ENCODE results near the gene FURIN. TPM values are rescaled to one million over a fixed set of nuclear protein-coding genes. Genes with fewer than 3 reads are reported as not detected.
A peak's percentile ranks its signal among the peaks of the same experiment; 100 is the strongest.

The FURIN gene
- polyA plus RNA-seq, 2 of the 4 experiments (the other 2 are of a cell fraction) = 16.8 to 33.3 TPM

GRCh38 chr15:90851114-90851513, 17.3 kb upstream of the FURIN start:
- TF ChIP-seq BHLHE40 (IDR thresholded peaks at IDR 0.05; ENCODE audit: low read depth, low read length) = no peak
- 84% methylated on average over 6 of the region's 6 CpGs for WGBS (ENCODE audit: missing lambda C conversion rate)
- no peaks in the 10 kb centered on the region for H3K9me3 ChIP-seq
- ATAC-seq (no peak), DNase-seq (ENCODE audit: low read depth in 1 of 2, low spot score in 1 of 2) (no peak), FAIRE-seq (no peak)
- no peak overlapping the region for H3K27ac ChIP-seq
- no peak overlapping the region for H3K4me2 ChIP-seq
- ChIA-PET POLR2A (no interaction called here), CTCF (interaction anchor here (0.9 to 1.9 kb wide), 4 partner anchors 8 to 81 kb away, joined by 3 to 8 read pairs (median 4); partner anchors contain the start of gene HDDC3)
- no peaks in the 10 kb centered on the region for H3K4me1 ChIP-seq
- no peak overlapping the region for H3K4me3 ChIP-seq

DNA sequence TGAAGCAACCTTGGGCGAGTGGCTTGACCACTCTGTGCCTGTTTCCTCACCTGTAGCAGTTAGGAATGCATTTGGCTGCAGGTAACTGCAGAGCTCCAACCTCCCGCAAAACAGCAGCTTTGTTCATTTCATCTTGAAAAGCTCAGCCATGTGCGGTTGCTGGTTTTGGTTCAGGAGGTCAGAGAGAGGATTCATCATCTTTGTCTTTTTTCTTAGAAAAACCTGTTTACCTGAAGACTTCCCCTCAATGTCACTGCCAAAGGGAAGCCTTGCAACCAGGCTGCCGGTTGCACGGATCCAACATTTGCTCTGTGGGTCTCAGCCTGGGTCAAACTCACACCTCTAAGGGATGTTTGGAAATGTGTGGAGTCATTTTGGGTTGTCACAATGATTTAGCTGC, 16.4 kb upstream of the FURIN start:
- CTCF ChIA-PET = interaction anchor here (0.6 to 1.5 kb wide), 7 partner anchors 9 to 204 kb away, joined by 3 to 6 read pairs (median 3); no protein-coding TSS in a partner anchor
- DNase-seq (ENCODE audit: low read depth in 1 of 2, low spot score in 1 of 2) (no peak), ATAC-seq (no peak; a peak in 1 of 6 replicates), FAIRE-seq (no peak)
- H3K4me1 ChIP-seq = no peaks in the 10 kb centered on the region
- H3K4me2 ChIP-seq = no peak overlapping the region
- 81% methylated on average over 5 of the region's 5 CpGs for WGBS (ENCODE audit: missing lambda C conversion rate)
- POLR2A ChIA-PET = no interaction called here
- no peak overlapping the region for H3K27ac ChIP-seq
- H3K9me3 ChIP-seq = no peaks in the 10 kb centered on the region
- no peak overlapping the region for H3K4me3 ChIP-seq
- TF ChIP-seq RCOR1 (IDR thresholded peaks at IDR 0.05; ENCODE audit: low read depth, low read length) (no peak), MAFK (IDR thresholded peaks at IDR 0.05; ENCODE audit: partially characterized antibody) (no peak), ELK1 (IDR thresholded peaks at IDR 0.05; ENCODE audit: low read depth, low read length) (no peak), ZSCAN20 (CRISPR knock-in tag; IDR thresholded peaks at IDR 0.05) (no peak), KDM5A (IDR thresholded peaks at IDR 0.05) (no peak), CBX8 (IDR thresholded peaks at IDR 0.05) (no peak), SMC3 (IDR thresholded peaks at IDR 0.05) (no peak), TP53 (CRISPR knock-in tag; IDR thresholded peaks at IDR 0.05) (no peak), PHF8 (IDR thresholded peaks at IDR 0.05; ENCODE audit: borderline replicate concordance, low read depth) (no peak), EP300 (IDR thresholded peaks at IDR 0.05) (no peak), CHD2 (IDR thresholded peaks at IDR 0.05; ENCODE audit: low read length, partially characterized antibody) (no peak), PBX3 (IDR thresholded peaks at IDR 0.05) (no peak), BHLHE40 (IDR thresholded peaks at IDR 0.05; ENCODE audit: low read depth, low read length) (no peak), JUN (IDR thresholded peaks at IDR 0.05) (no peak), HDAC2 (IDR thresholded peaks at IDR 0.05) (no peak), HOXA7 (CRISPR knock-in tag; IDR thresholded peaks at IDR 0.05) (no peak), GATA3 (IDR thresholded peaks at IDR 0.05; ENCODE audit: borderline replicate concordance) (no peak)
- TF ChIP-seq, protein P1, sequence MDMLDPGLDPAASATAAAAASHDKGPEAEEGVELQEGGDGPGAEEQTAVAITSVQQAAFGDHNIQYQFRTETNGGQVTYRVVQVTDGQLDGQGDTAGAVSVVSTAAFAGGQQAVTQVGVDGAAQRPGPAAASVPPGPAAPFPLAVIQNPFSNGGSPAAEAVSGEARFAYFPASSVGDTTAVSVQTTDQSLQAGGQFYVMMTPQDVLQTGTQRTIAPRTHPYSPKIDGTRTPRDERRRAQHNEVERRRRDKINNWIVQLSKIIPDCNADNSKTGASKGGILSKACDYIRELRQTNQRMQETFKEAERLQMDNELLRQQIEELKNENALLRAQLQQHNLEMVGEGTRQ (IDR thresholded peaks at IDR 0.05) = no peak

DNA sequence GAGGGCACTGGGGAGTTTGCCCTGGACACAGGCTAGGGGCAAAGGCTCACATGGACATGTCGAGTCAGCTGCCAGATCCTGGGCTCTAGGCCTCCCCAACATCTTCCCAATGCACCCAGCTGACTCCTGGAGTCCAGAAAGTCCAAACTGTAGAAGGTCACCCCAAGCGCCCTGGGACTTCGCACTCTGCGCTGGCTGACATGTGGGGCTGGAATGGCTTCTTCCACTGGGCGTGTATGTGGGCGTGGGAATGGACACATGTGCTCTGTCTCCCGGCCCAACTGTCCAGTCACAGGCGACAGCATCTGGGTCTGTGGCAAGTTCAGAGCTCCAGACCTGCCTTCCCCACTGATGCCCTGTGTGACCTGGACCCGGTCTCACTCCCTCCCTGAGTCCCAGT, 13.2 kb upstream of the FURIN start:
- no peak overlapping the region for H3K4me2 ChIP-seq
- FAIRE-seq (no peak), DNase-seq (ENCODE audit: low read depth in 1 of 2, low spot score in 1 of 2) (no peak), ATAC-seq (peak in 1 of 2 experiments; percentile 3; a peak in 1 of 6 replicates)
- CTCF ChIA-PET = interaction anchor here (0.6 kb wide), 1 partner anchor 38 kb away, joined by 3 read pairs; no protein-coding TSS in a partner anchor
- H3K4me1 ChIP-seq = peaks cover 10% of the 10 kb centered on the region
- H3K27ac ChIP-seq = no peak overlapping the region; a peak in 1 of 6 replicates
- TF ChIP-seq NPAS2 (CRISPR knock-in tag; IDR thresholded peaks at IDR 0.05; ENCODE audit: borderline replicate concordance) (no peak), NFE2L2 (conservative IDR thresholded peaks at IDR 0.05; ENCODE audit: low read length) (no peak), HES2 (IDR thresholded peaks at IDR 0.05) (no peak), RNF2 (IDR thresholded peaks at IDR 0.05; ENCODE audit: borderline replicate concordance, low read depth) (no peak), ZSCAN20 (CRISPR knock-in tag; IDR thresholded peaks at IDR 0.05) (no peak), RCOR1 (IDR thresholded peaks at IDR 0.05; ENCODE audit: low read depth, low read length) (no peak), SREBF2 (IDR thresholded peaks at IDR 0.05) (no peak), TFCP2L1 (CRISPR knock-in tag; IDR thresholded peaks at IDR 0.05) (no peak), RAD21 (conservative IDR thresholded peaks at IDR 0.05 in 1 of 2, IDR thresholded peaks at IDR 0.05 in 1 of 2) (no peak), RARB (CRISPR knock-in tag; IDR thresholded peaks at IDR 0.05) (no peak), HMGXB4 (CRISPR knock-in tag; IDR thresholded peaks at IDR 0.05; ENCODE audit: borderline replicate concordance) (no peak), SMC3 (IDR thresholded peaks at IDR 0.05) (no peak)
- TF ChIP-seq, protein P2, sequence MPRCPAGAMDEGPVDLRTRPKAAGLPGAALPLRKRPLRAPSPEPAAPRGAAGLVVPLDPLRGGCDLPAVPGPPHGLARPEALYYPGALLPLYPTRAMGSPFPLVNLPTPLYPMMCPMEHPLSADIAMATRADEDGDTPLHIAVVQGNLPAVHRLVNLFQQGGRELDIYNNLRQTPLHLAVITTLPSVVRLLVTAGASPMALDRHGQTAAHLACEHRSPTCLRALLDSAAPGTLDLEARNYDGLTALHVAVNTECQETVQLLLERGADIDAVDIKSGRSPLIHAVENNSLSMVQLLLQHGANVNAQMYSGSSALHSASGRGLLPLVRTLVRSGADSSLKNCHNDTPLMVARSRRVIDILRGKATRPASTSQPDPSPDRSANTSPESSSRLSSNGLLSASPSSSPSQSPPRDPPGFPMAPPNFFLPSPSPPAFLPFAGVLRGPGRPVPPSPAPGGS (IDR thresholded peaks at IDR 0.05) = no peak
- H3K4me3 ChIP-seq = no peak overlapping the region
- no peaks in the 10 kb centered on the region for H3K9me3 ChIP-seq
- 81% methylated on average over 9 of the region's 9 CpGs for WGBS (ENCODE audit: missing lambda C conversion rate)
- POLR2A ChIA-PET = no interaction called here
